ENCODE results near the gene OGFR.

Gene OGFR

DNA sequence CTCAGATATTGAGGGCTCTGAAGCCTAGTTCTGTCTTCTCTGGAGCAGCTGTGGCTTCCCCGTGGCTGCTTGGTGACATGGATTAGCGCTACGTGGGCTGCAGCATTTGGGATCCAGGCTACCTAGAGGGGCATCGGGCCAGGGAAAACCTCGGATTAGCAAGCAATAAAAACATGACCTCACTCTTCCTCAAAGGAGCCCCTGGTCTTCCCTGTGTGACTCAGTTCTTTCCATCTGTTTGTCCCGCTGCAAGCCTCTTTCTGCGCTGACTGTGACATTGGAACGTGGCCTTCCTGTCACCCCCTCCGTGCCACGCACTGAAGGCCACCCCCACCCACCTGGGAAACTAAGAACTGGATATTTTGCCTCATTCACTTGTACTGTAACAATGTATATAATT lies 4.8 kb upstream of the OGFR start:
- no peak for DNase-seq (ENCODE audit: low read depth in 2 of 2)

DNA sequence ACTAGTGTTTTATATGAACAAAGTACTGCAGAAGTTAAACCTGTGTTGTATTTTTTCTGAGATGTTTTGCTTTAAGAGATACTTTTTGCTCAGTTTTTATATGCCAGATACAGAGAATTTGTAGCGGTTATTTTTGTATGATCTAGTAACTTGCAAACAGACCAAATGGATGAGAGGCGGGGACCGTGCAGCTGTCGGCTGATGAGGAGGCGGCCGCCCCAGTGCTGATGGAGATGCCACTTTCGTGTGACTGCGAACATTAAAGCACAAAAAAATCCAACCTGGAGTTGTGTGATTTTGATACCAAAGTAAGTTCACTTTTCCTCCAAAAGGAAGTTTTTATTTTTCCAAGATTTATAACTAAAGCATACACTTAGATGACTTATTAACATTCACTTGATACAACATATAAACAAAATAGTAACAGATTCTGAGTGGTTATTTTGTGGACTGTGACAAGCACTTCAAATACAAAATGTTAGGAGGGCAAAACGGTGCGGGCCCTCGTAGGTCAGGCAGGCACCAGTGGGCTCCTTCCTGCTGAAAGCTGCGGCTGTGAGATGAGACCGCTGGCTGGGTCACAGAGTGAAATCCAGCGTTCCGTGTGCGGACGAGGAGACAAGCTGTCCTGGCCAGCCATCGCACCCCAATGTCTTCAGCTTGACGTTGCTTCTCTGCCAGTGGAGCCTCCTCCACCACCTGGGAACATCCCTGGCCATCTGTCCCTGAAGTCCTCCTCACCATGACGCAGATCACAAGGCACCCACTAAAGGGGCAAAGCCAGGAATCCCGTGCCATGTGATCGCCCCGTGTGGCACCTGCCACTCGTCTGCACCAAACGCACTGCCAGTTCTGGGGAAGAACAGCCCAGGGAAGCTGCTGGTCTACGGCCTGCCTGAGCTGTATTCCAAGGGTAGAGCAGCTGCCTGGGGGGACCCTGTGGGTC lies 4.0 kb upstream of the OGFR start:
- DNase-seq (ENCODE audit: low read depth in 2 of 2) = no peak

DNA sequence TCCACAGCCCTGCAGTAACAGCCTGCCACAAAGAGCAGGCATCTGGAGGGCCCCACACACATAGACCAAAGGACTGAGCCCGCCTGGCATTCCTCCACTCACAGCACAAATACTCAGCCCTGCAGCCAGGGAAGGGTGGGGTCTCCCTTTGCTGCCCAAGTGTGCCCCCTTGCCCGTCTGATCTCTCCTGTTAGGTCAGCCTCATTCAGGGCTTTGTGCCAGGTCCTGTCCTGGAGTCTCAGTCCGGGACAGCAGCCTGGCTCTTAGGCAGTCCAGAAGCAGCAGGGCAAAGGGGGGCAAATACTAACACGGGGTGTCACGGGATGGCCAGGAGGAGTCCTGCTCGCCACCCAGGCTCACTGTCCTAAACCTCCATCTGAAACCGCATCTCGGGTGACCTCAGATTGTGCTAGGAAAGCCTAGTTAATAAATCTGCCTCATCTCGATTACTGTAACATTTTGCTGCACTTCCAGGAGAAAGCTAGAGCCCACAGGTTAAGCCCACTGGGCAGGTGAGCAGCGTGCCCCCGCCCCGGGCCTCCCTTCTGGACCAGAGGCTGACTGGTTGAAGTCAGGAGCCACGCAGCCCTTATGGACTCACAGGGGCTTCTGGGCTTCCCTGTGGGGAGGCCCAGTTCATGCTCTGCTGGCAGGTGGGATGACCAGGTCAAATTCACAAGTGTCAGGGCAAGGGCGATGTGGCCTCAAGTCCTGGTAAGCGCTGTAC lies 3.2 kb upstream of the OGFR start:
- no peak for DNase-seq (ENCODE audit: low read depth in 2 of 2)

DNA sequence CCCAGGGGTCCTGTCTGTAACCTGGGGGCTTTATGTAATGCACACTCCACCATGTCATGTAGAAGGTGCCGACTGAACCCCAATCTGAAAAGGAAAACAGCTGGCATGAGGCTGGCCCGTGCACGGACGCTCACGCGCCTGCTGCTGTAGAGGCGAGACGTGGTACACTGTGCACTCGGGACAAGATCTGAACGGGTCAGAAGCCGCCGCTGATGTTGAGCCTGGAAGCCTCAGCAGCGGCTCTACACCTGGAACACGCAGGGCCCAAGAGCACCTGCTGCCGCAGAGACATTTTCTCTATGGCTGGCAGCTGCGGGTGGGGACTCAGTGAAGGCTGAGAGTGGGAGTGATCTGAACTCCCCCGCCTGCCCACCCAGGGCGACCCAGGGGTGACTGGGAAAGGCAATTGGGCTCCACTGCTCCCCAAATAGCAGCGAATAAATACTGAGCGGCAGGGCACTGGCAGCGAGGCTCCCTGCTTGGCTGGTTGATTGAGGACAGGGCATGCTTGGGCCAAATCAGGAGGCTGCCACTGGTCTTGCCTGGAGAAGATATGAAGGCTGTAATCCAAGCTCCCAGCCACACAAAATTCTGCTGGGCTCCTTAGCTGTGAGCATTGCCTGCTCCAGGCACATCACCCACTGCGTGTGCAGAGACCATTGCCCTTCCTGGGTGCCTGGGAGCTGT lies 2.5 kb upstream of the OGFR start:
- no peak for DNase-seq (ENCODE audit: low read depth in 2 of 2)

DNA sequence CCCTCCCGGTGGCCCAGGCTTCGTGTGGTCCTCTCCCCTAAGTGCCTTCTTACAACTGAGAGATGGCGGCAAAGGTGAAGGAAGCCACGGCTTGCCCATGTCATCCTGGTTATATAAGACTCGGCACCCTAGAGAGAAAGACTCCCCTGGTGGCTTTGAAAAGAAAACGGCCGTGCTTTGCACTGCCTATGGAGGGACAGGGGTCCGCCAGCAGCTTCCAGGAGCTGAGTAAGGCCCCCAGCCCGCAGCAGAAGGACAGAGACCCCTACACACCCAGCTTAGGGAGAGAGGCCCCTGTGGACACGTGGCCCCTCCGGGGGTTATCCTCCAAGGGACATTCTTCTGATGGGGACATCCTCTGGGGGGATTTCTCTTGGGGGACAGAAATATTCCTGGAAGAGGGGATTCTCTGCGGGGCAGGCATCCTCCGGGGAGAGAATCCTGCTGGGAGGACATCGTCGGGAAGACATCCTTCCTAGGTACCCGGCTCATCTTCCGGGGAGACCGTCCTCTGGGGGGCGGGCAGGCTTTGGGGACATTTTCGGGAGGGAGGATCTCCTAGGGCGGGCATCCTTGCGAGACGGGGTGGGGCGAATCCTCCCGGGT lies 511 bp upstream of the OGFR start:
- no peak for DNase-seq (ENCODE audit: low read depth in 2 of 2)

DNA sequence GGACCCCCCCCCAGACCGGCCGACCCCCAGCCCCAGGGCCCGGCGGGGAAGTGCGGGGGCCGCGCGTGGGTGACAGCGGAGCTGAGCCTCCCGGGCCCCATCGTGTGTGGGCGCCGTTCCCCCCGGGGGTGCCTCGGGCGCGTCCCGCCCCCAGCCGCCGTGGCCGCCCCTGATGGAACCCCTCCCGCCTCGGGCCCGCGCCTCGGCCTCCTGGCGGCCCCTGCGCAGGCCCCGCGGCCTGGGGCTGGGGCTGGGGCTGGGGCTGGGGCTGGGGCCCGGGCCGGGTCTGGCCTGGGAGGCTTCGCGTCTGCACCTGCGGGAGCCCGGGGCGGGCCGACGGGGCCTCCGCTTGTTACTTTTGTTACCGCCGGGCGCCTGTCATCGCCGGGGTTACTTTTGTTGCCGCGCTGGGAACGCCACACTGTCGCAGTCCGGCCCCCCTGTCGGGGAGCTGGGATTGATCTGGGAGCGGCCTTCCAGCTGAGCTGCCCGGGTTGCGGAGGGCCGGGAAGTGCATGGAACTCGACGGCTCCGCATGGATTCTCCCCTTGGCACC lies 598 bp downstream of the OGFR start:
- no peak for DNase-seq (ENCODE audit: low read depth in 2 of 2)

DNA sequence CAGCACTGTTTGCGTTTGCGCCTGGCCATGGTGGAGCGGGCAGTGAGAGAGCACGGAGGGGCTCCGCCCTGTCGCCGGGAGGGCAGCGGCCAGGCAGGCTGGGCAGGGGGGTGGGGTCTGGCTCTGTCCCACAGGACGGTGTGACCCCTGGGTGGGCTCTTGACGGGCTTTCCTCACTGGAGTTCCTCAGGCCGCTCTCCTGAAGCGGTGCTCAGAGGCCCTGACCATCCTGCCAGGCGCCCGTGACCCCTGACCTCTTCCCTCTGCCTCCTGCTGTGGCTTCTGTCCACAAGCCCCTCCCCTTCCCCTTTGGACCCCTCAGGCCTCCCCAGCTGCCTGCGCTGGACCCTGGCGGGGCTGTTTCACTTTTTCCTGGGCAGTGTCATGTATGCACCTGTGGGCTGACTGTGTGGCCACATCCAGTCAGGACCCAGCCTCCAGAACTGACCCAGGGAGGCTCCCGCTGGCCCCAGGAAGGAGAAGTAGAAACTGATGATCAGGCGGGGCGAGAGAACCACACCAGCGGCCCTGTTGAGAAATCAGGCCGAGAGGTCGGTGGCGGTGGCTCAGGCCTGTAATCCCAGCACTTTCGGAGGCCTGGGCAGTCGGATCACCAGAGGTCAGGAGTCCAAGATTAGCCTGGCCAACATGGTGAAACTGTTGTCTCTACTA lies 1.2 kb downstream of the OGFR start:
- no peak for DNase-seq (ENCODE audit: low read depth in 2 of 2)

DNA sequence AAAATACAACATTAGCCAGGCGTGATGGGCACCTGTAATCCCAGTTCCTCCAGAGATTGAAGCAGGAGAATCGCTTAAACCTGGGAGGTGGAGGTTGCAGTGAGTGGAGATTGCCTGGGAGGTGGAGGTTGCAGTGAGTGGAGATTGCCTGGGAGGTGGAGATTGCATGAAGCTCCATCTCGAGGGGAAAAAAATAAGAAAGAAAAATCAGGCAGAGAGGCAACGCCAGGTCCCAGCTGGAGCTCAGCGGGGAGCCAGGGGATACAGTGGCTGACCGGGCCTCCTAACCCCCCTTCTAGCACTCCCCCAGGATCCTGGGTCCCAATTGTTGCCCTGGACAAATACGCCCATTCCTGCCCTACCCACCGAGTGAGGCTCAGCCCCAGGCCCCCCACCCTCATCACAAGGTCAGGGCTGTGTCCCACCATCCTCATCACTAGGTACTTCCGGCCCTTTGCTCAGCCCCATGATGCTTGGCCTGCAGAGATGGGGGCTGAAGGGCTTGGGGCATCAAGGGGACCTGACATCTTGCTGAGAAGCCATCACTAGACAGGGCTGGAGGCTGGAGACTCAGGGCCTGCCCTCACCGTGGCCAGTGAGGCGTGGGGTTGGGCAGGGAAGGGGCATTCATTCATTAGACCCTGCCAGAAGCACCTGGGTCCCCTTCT lies 1.9 kb downstream of the OGFR start:
- DNase-seq (ENCODE audit: low read depth in 2 of 2) = no peak

DNA sequence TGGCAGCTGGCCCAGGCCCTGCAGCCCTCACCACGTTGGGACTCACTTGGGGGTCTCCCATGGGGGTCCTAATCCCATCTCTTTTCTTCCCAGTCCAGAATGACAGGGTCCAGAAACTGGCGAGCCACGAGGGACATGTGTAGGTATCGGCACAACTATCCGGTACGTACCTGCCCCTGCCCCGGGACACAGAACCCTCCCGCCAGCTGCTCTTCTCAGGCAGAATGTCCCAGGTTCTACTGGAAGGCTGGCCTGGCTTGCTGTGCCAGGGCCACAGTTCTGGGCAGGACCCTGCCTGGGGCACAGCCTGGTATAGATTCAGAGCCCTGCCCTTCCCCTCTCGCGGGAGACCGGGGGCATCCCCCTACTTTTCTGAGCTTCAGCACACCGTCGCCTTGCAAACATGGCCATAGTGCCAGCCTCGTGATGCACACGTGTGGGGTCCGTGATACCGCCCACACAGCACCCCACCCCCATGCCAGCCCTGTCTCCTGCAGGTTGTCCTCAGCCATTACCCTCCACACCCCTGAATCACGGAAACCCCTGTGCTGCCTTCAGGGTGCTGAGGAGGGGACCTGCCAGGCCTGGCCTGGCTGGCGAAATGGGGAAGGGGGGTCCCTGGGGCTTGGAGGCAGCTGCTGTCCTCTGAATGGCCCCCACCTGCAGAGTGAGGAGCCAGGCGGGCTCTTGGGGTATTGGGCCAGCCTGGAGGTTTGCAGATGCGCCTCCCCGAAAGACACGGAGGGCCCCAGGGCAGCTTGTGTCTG lies 3.0 kb downstream of the OGFR start:
- no peak for DNase-seq (ENCODE audit: low read depth in 2 of 2)

DNA sequence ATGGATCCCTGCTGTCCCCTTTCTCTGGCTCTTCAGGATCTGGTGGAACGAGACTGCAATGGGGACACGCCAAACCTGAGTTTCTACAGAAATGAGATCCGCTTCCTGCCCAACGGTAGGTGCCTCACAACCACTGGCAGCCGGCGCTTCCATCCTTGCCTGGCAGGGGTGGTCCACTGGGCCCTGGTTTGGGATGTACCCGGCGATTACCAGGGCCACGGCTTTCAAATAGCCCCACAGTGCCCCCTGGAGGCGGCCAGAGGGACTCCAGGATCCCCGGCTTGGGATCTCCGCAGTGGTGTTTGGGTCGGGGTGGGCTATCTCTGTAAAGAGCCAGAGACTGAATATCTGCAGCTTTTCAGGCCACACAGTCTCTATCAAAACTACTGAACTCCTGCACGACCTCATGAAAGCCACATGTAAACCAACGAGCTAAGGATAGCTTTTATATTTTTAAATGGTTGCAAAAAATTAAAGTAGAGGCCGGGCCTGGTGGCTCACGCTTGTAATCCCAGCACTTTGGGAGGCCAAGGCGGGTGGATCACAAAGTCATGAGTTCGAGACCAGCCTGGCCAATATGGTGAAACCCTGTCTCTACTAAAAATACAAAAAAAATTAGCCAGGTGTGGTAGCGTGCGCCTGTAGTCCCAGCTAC lies 3.7 kb downstream of the OGFR start:
- DNase-seq (ENCODE audit: low read depth in 2 of 2) = peak; percentile 67 to 70

DNA sequence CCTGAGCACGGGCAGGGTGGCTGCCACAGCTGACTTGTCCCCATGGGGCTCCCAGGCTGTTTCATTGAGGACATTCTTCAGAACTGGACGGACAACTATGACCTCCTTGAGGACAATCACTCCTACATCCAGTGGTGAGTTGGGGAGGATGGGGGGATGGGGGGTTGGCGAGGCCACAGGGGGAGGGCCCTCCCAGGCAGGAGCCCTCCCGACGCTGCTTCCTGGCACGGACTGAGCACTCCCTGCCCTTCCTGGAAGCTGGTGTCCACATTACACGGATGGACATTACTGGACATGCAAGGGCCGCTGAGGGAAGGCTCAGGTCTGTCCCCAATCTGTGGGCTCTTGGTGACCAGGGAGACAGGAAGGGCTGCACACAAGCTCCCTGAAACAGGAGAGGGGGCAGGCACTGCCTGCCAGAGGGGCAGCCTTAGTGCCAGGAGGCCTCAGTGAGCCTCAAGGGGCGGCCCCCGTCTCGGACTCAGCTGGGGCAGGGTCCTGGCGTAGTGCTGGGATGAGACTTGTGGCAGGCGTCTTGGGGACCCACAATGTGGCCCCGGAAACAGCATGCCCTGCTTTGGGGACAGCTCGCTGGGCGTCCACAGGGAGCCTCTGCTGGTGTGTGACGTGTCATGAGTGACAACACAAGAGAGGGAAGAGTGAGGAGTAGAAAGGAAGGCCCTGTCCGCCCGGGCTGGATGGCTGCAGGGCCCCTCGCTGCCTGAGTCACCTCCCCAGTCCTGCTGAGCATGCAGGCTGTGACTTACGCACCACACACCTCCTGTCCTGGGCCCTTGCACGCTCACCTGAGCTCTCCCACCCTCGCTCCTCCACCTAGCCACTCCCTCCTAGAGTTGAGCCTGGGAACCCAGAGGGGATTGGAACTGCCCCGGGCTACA lies 5.1 kb downstream of the OGFR start:
- no peak for DNase-seq (ENCODE audit: low read depth in 2 of 2)

DNA sequence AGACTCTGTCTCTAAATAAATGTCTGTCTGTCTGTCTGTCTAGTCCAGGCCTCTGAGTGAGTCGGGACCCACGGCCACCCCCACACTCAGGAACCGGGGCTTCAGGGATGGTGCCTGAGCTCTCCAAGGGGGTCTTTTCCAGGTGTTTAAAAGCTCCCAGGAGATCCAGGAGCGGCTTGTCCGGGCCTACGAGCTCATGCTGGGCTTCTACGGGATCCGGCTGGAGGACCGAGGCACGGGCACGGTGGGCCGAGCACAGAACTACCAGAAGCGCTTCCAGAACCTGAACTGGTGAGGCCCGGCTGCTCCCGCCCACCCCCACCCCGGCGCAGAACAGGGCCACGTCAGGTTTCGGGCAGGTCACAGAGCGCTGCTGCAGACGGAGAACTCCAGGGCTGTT lies 6.7 kb downstream of the OGFR start:
- no peak for DNase-seq (ENCODE audit: low read depth in 2 of 2)

DNA sequence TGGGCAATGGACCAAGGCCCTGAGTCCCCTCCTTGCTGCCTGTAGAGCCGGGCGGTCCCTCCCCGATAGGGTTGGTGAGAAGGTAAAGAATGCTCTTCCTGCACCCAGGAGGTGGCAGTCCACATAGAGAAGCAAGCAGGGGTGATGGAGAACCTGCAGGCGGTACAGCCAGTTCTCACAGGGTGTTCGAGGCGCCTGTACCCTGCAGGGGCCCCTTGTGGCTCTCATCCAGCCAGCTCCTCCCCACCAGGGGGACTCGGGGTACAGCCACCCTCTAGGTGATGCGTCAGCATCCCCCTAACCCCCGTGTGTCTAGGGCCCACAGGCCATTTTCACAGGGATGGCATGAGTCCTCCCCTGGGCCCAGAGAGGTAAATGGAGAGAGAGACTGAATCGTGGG lies 7.1 kb downstream of the OGFR start:
- no peak for DNase-seq (ENCODE audit: low read depth in 2 of 2)

DNA sequence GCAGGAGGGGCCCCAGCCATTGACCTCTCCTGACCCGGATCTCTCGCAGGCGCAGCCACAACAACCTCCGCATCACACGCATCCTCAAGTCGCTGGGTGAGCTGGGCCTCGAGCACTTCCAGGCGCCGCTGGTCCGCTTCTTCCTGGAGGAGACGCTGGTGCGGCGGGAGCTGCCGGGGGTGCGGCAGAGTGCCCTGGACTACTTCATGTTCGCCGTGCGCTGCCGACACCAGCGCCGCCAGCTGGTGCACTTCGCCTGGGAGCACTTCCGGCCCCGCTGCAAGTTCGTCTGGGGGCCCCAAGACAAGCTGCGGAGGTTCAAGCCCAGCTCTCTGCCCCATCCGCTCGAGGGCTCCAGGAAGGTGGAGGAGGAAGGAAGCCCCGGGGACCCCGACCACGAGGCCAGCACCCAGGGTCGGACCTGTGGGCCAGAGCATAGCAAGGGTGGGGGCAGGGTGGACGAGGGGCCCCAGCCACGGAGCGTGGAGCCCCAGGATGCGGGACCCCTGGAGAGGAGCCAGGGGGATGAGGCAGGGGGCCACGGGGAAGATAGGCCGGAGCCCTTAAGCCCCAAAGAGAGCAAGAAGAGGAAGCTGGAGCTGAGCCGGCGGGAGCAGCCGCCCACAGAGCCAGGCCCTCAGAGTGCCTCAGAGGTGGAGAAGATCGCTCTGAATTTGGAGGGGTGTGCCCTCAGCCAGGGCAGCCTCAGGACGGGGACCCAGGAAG lies 7.7 kb downstream of the OGFR start:
- DNase-seq (ENCODE audit: low read depth in 2 of 2) = no peak

DNA sequence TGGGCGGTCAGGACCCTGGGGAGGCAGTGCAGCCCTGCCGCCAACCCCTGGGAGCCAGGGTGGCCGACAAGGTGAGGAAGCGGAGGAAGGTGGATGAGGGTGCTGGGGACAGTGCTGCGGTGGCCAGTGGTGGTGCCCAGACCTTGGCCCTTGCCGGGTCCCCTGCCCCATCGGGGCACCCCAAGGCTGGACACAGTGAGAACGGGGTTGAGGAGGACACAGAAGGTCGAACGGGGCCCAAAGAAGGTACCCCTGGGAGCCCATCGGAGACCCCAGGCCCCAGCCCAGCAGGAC lies 8.2 kb downstream of the OGFR start:
- DNase-seq (ENCODE audit: low read depth in 2 of 2) = no peak

DNA sequence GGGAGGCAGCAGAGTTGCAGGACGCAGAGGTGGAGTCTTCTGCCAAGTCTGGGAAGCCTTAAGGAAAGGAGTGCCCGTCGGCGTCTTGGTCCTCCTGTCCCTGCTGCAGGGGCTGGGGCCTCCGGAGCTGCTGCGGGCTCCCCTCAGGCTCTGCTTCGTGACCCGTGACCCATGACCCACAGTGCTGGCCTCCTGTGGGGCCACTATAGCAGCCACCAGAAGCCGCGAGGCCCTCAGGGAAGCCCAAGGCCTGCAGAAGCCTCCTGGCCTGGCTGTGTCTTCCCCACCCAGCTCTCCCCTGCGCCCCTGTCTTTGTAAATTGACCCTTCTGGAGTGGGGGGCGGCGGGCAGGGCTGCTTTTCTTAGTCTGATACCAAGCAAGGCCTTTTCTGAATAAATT lies 9.0 kb downstream of the OGFR start:
- DNase-seq (ENCODE audit: low read depth in 2 of 2) = no peak

DNA sequence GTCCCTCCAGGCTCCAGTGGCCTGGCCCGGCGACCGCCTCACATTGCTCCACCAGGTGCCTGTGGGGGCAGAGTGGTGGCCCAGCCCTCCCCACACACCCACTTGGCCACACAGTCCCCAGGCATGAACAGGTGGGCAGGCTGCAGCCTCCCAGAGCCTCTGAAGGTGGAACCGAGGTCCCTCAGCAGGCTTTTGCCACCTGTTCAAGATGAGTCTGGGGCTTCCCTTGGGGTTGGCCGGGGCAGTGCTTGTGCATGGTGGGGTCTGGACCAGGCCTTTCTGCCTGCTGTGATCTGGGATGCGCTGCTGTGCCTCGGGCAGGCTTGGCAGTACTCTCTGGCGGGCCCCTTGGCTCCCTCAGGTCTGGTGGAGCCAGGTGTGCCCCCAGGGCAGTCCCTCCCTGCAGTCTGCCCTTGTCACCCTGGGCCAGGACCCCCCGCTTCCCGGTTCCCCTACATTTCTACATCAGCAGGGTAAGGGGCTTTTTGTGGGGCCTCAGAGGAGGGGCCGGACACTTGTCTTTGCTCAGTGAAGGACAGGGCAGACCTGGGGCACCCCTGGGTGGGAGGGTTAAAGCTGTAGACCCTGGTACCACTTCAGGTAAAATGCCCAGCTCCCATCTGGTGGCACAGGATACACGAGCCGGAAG lies 9.5 kb downstream of the OGFR start:
- DNase-seq (ENCODE audit: low read depth in 2 of 2) = no peak

DNA sequence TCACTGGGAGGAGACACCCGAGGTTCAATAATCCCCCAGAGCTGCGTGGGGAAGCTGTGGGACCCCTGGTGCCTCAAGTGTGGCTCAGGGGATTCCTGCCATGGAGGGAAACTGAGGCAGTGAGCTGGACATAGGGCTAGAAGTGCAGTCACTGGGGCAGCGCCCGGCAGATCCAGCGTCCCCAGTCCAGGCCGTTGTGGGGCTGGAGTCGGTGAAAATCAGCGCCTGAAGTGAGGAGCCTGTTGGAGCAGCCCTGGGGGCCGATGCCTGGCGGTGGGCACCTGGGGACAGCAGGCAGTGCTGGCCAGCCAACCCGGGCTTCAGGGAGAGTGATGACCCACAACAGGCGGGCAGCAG lies 10.1 kb downstream of the OGFR start:
- no peak for DNase-seq (ENCODE audit: low read depth in 2 of 2)
